ENCODE results near the gene C6orf47. TPM values are rescaled to one million over a fixed set of nuclear protein-coding genes. Genes with fewer than 3 reads are reported as not detected.

The C6orf47 gene
- total and polyA plus RNA-seq, 2 of the 13 experiments (the other 11 are each of a cell fraction or from before 2014, with no cell fraction given), result 1.7 to 18.1 TPM

GRCh38 chr6:31665501-31666336 is 5.1 kb upstream of the C6orf47 start, which contains the start of gene CSNK2B (continued):
- no peak for TF ChIP-seq ZHX2 (IDR thresholded peaks at IDR 0.05; ENCODE audit: low read depth)
- TF ChIP-seq ZHX2 (CRISPR knock-in tag; IDR thresholded peaks at IDR 0.05; ENCODE audit: borderline replicate concordance), result 0 out of 2 replicates have a peak, but pooled peaks have one; percentile 34
- peak; percentile 93; the same call in 1 of the 2 replicates for TF ChIP-seq TMF1 (CRISPR knock-in tag; IDR thresholded peaks at IDR 0.05; ENCODE audit: low read depth)
- TF ChIP-seq MED1 (CRISPR knock-in tag; IDR thresholded peaks at IDR 0.05), result peak; percentile 73
- peak; percentile 73; the same call in 1 of the 2 replicates for TF ChIP-seq ZBTB34 (CRISPR knock-in tag; IDR thresholded peaks at IDR 0.05)
- peak; percentile 93 for TF ChIP-seq ELF1 (CRISPR knock-in tag; IDR thresholded peaks at IDR 0.05)
- TF ChIP-seq PRMT3 (CRISPR knock-in tag; IDR thresholded peaks at IDR 0.05; ENCODE audit: borderline replicate concordance, low read depth), result no peak
- TF ChIP-seq ZNF225 (CRISPR knock-in tag; IDR thresholded peaks at IDR 0.05), result no peak; the same call in 1 of the 2 replicates
- peak; percentile 77; the same call in 1 of the 2 replicates for TF ChIP-seq XBP1 (CRISPR knock-in tag; IDR thresholded peaks at IDR 0.05)
- TF ChIP-seq YY1 (IDR thresholded peaks at IDR 0.05; ENCODE audit: insufficient read depth, insufficient replicate concordance, low read depth, low read length), result peak; percentile 84
- 0 out of 4 replicates have a peak, but pooled peaks of 1 of the 2 experiments have one; percentile 1 for TF ChIP-seq EP300 (IDR thresholded peaks at IDR 0.05; ENCODE audit: low read depth in 2 of 2, low read length in 2 of 2)
- no peak for TF ChIP-seq EP300 (CRISPR knock-in tag; IDR thresholded peaks at IDR 0.05; ENCODE audit: borderline replicate concordance)
- TF ChIP-seq ZNF235 (CRISPR knock-in tag; IDR thresholded peaks at IDR 0.05; ENCODE audit: borderline replicate concordance), result peak; percentile 71; the same call in 1 of the 2 replicates
- peak; percentile 64; the same call in 1 of the 2 replicates for TF ChIP-seq KMT2A (CRISPR knock-in tag; IDR thresholded peaks at IDR 0.05)
- TF ChIP-seq CBX1 (IDR thresholded peaks at IDR 0.05; ENCODE audit: low read depth), result no peak
- TF ChIP-seq POLR2AphosphoS5 (IDR thresholded peaks at IDR 0.05; ENCODE audit: low read depth, low read length), result peak; percentile 80
- peak; percentile 74; the same call in 1 of the 2 replicates for TF ChIP-seq NR0B2 (CRISPR knock-in tag; IDR thresholded peaks at IDR 0.05)
- peak; percentile 69 for TF ChIP-seq ZNF510 (CRISPR knock-in tag; IDR thresholded peaks at IDR 0.05; ENCODE audit: low read depth)
- TF ChIP-seq SMARCE1 (IDR thresholded peaks at IDR 0.05; ENCODE audit: borderline replicate concordance), result no peak
- TF ChIP-seq ZMAT3 (CRISPR knock-in tag; conservative IDR thresholded peaks at IDR 0.05), result peak; percentile 82
- TF ChIP-seq KDM3A (CRISPR knock-in tag; IDR thresholded peaks at IDR 0.05; ENCODE audit: low read depth), result 0 out of 2 replicates have a peak, but pooled peaks have one; percentile 21
- TF ChIP-seq SNAPC2 (CRISPR knock-in tag; IDR thresholded peaks at IDR 0.05), result peak; percentile 71; the same call in 1 of the 2 replicates

Measured in HepG2 (cell line).